HepG2 (cell line): Measurements from ENCODE around the gene PPP1CB. TPM values are rescaled to one million over a fixed set of nuclear protein-coding genes. Genes with fewer than 3 reads are reported as not detected.

Experiments
- ATAC-seq: fragments of 200-7000 bp; cut with Tn5 transposase; 3 replicates; pipeline ENCODE4 v1.9.1; 2020; ENCODE audit warnings: mild to moderate bottlenecking, moderate library complexity
- BruUV-seq: library from RNA; stranded (reverse); fragments of 400-500 nt; replicated peaks from 2 replicates; lab custom pipeline; 2021; lab: Mats Ljungman, UMichigan
- CTCF ChIA-PET: fragments of 300-600 bp; formaldehyde crosslinking; extraction: SDS; loops from one replicate; lab custom pipeline; 2021; ENCODE audit warnings: low total read pairs, inconsistent platforms, low intra/inter-chr PET ratio; lab: Yijun Ruan, JAX
- POLR2A ChIA-PET: fragments of 350-600 bp; sonication (Branson Sonifier 250); formaldehyde crosslinking; loops from one replicate; lab custom pipeline; 2020; ENCODE audit warnings: antibody characterized with exemption, inconsistent platforms; lab: Yijun Ruan, JAX
- DNase-seq: peaks from one replicate; pipeline ENCODE4 v3.0.0-alpha.2; 2015; ENCODE audit warnings: low spot score
- FAIRE-seq: peaks from 3 replicates; lab custom pipeline; 2011; peaks lifted over from hg19 to GRCh38; lab: Jason Lieb, UNC
- H2AFZ ChIP-seq: one replicate; pipeline ENCODE4 v1.6.1; 2011; ENCODE audit warnings: low read length, inconsistent platforms
- H3K27ac ChIP-seq: fragments of 300-600 bp; 3 replicates; pipeline ENCODE4 v1.8.0; 2011; ENCODE audit warnings: mixed run types, mild to moderate bottlenecking, mixed read lengths, low read length, inconsistent platforms; ENCODE audit not compliant: insufficient read depth; ENCODE audit errors: extremely low read length
- H3K27me3 ChIP-seq, 2 experiments: fragments of 200-600 bp in 1 of 2; 2 replicates in 1 of 2; 3 replicates in 1 of 2; pipeline versions ENCODE4 v1.6.0 to v1.8.0; 2011; ENCODE audit warnings: low read length in 2 of 2, mild to moderate bottlenecking in 2 of 2, moderate library complexity in 2 of 2, inconsistent platforms in 1 of 2; ENCODE audit not compliant: insufficient read depth in 2 of 2, control insufficient read depth in 1 of 2
- H3K36me3 ChIP-seq, 2 experiments: fragments of 200-600 bp in 1 of 2; replicated peaks in 1 of 2; 2 replicates in 1 of 2; 3 replicates in 1 of 2; pipeline versions ENCODE4 v1.5.1 to v1.8.0; 2011; ENCODE audit warnings: low read length in 2 of 2, inconsistent platforms in 1 of 2; ENCODE audit not compliant: insufficient read depth in 2 of 2, control insufficient read depth in 1 of 2
- H3K4me1 ChIP-seq: 2 replicates; pipeline ENCODE4 v1.5.1; 2012; ENCODE audit warnings: low read length, inconsistent platforms; ENCODE audit not compliant: insufficient read depth
- H3K4me2 ChIP-seq: 2 replicates; pipeline ENCODE4 v1.6.0; 2011; ENCODE audit warnings: low read depth, low read length, inconsistent platforms
- H3K4me3 ChIP-seq, 3 experiments: fragments of 200-600 bp in 1 of 3; sonication (generic), shearing (Covaris generic) in 1 of 3; replicated peaks in 1 of 3; 2 replicates each; pipeline ENCODE4 v1.5.1; 2011 to 2016; ENCODE audit warnings: low read length in 3 of 3, inconsistent platforms in 2 of 3, low read depth in 2 of 3, mild to moderate bottlenecking in 2 of 3, control low read depth in 1 of 3, mixed read lengths in 1 of 3; ENCODE audit not compliant: insufficient read depth in 1 of 3
- H3K79me2 ChIP-seq: one replicate; pipeline ENCODE4 v1.6.1; 2011; ENCODE audit warnings: low read length, inconsistent platforms; ENCODE audit not compliant: insufficient read depth
- H3K9ac ChIP-seq: 2 replicates; pipeline ENCODE4 v1.6.0; 2011; ENCODE audit warnings: mild to moderate bottlenecking, low read depth, low read length, inconsistent platforms; ENCODE audit not compliant: insufficient read depth
- H3K9me3 ChIP-seq: 2 replicates; pipeline ENCODE4 v1.5.1; 2012; ENCODE audit warnings: mild to moderate bottlenecking, low read length
- H4K20me1 ChIP-seq: 2 replicates; pipeline ENCODE4 v1.6.0; 2011; ENCODE audit warnings: inconsistent platforms, mild to moderate bottlenecking, low read length, moderate library complexity; ENCODE audit not compliant: insufficient read depth
- ARID4A ChIP-seq: sonication (generic); formaldehyde crosslinking; IDR thresholded peaks from 2 replicates; pipeline ENCODE4 v1.5.0; 2020; ENCODE audit warnings: mild to moderate bottlenecking, missing genetic modification reagents, borderline replicate concordance
- EED ChIP-seq: sonication (generic); formaldehyde crosslinking; IDR thresholded peaks from 2 replicates; pipeline ENCODE4 v1.5.0; 2020; ENCODE audit warnings: mild to moderate bottlenecking, missing genetic modification reagents
- FOXK1 ChIP-seq: sonication (generic); formaldehyde crosslinking; IDR thresholded peaks from 2 replicates; pipeline ENCODE4 v1.4.0; 2020; ENCODE audit warnings: low read depth, missing genetic modification reagents, borderline replicate concordance
- HOXA7 ChIP-seq: sonication (generic); formaldehyde crosslinking; IDR thresholded peaks from 2 replicates; pipeline ENCODE4 v1.8.1; 2022; ENCODE audit warnings: mild to moderate bottlenecking, missing genetic modification reagents, moderate library complexity
- SIX1 ChIP-seq: sonication (generic); formaldehyde crosslinking; IDR thresholded peaks from 2 replicates; pipeline ENCODE4 v1.4.0; 2020; ENCODE audit warnings: missing genetic modification reagents, borderline replicate concordance
- SMARCC2 ChIP-seq: fragments of 450-650 bp; IDR thresholded peaks from 2 replicates; pipeline ENCODE4 v1.6.1; 2017; ENCODE audit warnings: antibody characterized with exemption, mild to moderate bottlenecking
- ZFY ChIP-seq: sonication (generic); formaldehyde crosslinking; IDR thresholded peaks from 2 replicates; pipeline ENCODE4 v1.4.0; 2020; ENCODE audit warnings: missing genetic modification reagents
- ZNF460 ChIP-seq: sonication (generic); formaldehyde crosslinking; IDR thresholded peaks from 2 replicates; pipeline ENCODE4 v1.5.1; 2020; ENCODE audit warnings: missing genetic modification reagents, mild to moderate bottlenecking, borderline replicate concordance
- ZNF616 ChIP-seq: sonication (generic); formaldehyde crosslinking; IDR thresholded peaks from 2 replicates; pipeline ENCODE4 v1.5.0; 2020; ENCODE audit warnings: low read depth, mild to moderate bottlenecking, missing genetic modification reagents
- ZNF619 ChIP-seq: sonication (generic); formaldehyde crosslinking; IDR thresholded peaks from 2 replicates; pipeline ENCODE4 v1.4.0; 2020; ENCODE audit warnings: mild to moderate bottlenecking, missing genetic modification reagents
- ZZZ3 ChIP-seq: sonication (generic); formaldehyde crosslinking; IDR thresholded peaks from 2 replicates; pipeline ENCODE4 v1.4.0; 2020; ENCODE audit warnings: missing genetic modification reagents, mild to moderate bottlenecking, borderline replicate concordance
- WGBS: methylation state at CpG from one replicate; pipeline ENCODE4 v1.1.6; 2017; ENCODE audit warnings: low lambda C conversion rate; 5-methylcytosine and 5-hydroxymethylcytosine counted together
- in situ Hi-C: cut with HindIII; loops from 2 replicates; pipeline ENCODE4 v1.10.0; 2017; ENCODE audit warnings: low pct_unique_long_range_greater_than_20kb; ENCODE audit not compliant: extremely low pct_ligation_motif_present
- intact Hi-C: fragments of 100-400 bp; cut with micrococcal nuclease; formaldehyde crosslinking; loops from one replicate; pipeline ENCODE4 v1.10.0; 2022; ENCODE audit not compliant: unreplicated experiment
- polyA plus RNA-seq, 8 experiments: library from polyadenylated mRNA; depleted of rRNA in 3 of 8; stranded (reverse) in 7 of 8; unstranded in 1 of 8; fragments of >200 nt; fragmentation: Illumina TruSeq in 4 of 8; extraction: Trizol in 4 of 8; gene quantifications; 2 replicates each; pipeline versions ENCODE4 v1.2.1 to v1.2.3, GENCODE V29; 2011 to 2016; ENCODE audit warnings: low read depth in 4 of 8, missing spikeins in 1 of 8, mixed read lengths in 1 of 8; ENCODE audit not compliant: insufficient read depth in 1 of 8
- total RNA-seq, 5 experiments: library from RNA; depleted of rRNA; stranded (reverse); fragments of >200 nt; fragmentation: Illumina TruSeq; extraction: Trizol; gene quantifications; 2 replicates each; pipeline ENCODE4 v1.2.3, GENCODE V29; 2016; ENCODE audit warnings: low read depth in 1 of 5

PPP1CB gene
- total and polyA plus RNA-seq, 2 of the 13 experiments (the other 11 are each of a cell fraction or from before 2014, with no cell fraction given): 46.9 to 109 TPM

DNA sequence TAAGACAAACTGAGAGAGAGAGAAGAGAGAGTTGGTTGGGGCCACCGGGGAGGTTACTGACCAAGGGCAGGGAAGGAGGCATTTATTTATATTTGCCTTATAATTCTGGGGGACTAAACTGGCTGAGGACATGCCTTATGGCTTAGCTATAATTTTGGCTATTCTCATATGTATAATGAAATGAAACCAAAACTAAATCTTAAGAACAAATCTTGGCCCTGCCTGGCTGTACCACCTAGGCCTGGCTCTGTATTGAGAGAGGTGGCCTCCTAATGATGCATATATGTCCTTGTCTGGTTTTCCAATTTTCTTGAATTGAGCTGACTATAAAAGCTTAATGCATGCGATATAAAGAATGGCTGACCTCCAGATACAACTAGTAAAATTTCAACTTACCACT is 3.5 kb upstream of the PPP1CB start:
- intact Hi-C loops (no loop called here), in situ Hi-C loops (no loop called here)
- no peak for ATAC-seq
- Histone ChIP-seq H3K4me2 (no peak overlapping the region), H3K9ac (no peak overlapping the region), H3K9me3 (no peaks in the 10 kb centered on the region), H3K27ac (no peak overlapping the region), H4K20me1 (peaks cover 5% of the 10 kb centered on the region), H3K27me3 (no peaks in the 10 kb centered on the region; a peak in 1 of 5 replicates), H3K4me3 (no peak overlapping the region), H3K79me2 (peaks cover 10% of the 10 kb centered on the region), H3K36me3 (no peaks in the 10 kb centered on the region), H3K4me1 (peaks cover 20% of the 10 kb centered on the region), H2AFZ (no peak overlapping the region)
- ChIA-PET POLR2A (no interaction called here), CTCF (no interaction called here)
- TF ChIP-seq SIX1 (no peak), FOXK1 (CRISPR knock-in tag) (no peak), EED (CRISPR knock-in tag) (no peak), ZFY (CRISPR knock-in tag) (no peak), ZZZ3 (CRISPR knock-in tag) (no peak), ARID4A (no peak), ZNF619 (no peak), HOXA7 (CRISPR knock-in tag) (no peak), SMARCC2 (no peak), ZNF460 (CRISPR knock-in tag) (no peak), ZNF616 (CRISPR knock-in tag) (no peak)
- no peak for DNase-seq
- no TSS peak for BruUV-seq
- no peak for FAIRE-seq
- WGBS: 97% methylated on average over 2 of the region's 2 CpGs
